Pancreas (tissue), 10 donors: ENCODE results near the gene GALR2. TPM values are rescaled to one million over a fixed set of nuclear protein-coding genes. Genes with fewer than 3 reads are reported as not detected.
A peak's percentile ranks its signal among the peaks of the same experiment; 100 is the strongest.

Experiments
- ATAC-seq, 4 donors: fragments of 200-7000 bp; cut with Tn5 transposase; one replicate each; pipeline versions ENCODE4 v1.8.0 to v1.9.1; 2020; ENCODE audit warnings: mild to moderate bottlenecking in 4 of 4, moderate library complexity in 4 of 4
- DNase-seq, 6 donors: peaks; one replicate each; pipeline ENCODE4 v3.0.0-alpha.2; 2020
- FAIRE-seq: peaks from 2 replicates; lab custom pipeline; 2012; peaks lifted over from hg19 to GRCh38; lab: Jason Lieb, UNC
- H3K27ac ChIP-seq, 4 donors: fragments of 200-600 bp; sonication (generic); 1 replicate in 3 of 4; 2 replicates in 1 of 4; pipeline versions ENCODE4 v1.5.0 to v1.8.0; 2020
- H3K27me3 ChIP-seq, 4 donors: fragments of 200-600 bp; one replicate each; pipeline ENCODE4 v1.8.0; 2021
- H3K36me3 ChIP-seq, 3 donors: fragments of 200-600 bp; sonication (generic) in 1 of 3; one replicate each; pipeline versions ENCODE4 v1.5.0 to v1.8.0; 2020 to 2021
- H3K4me1 ChIP-seq, 3 donors: fragments of 200-600 bp; one replicate each; pipeline ENCODE4 v1.8.0; 2021
- H3K4me3 ChIP-seq, 4 donors: fragments of 200-600 bp; sonication (generic) in 2 of 4; one replicate each; pipeline versions ENCODE4 v1.5.0 to v1.8.0; 2020 to 2021
- H3K9me3 ChIP-seq, 4 donors: fragments of 200-600 bp; one replicate each; pipeline ENCODE4 v1.8.0; 2021
- CTCF ChIP-seq, 4 donors: fragments of 200-600 bp; sonication (generic) in 3 of 4; IDR thresholded peaks; one replicate each; pipeline versions ENCODE4 v1.5.0 to v1.8.0; 2021; ENCODE audit warnings: antibody characterized with exemption in 4 of 4
- WGBS, 2 donors: extraction: QIAGEN DNeasy Blood & Tissue Kit; methylation state at CpG; one replicate each; pipeline ENCODE4 v1.1.7; 2013; 5-methylcytosine and 5-hydroxymethylcytosine counted together
- intact Hi-C, 3 donors: fragments of 100-400 bp; cut with DNase I; formaldehyde crosslinking; loops; one replicate each; pipeline versions ENCODE4 v1.11.1 to v1.14.2; 2022
- polyA plus RNA-seq, 2 donors: library from polyadenylated mRNA; stranded (reverse); fragments of 200-250 nt; gene quantifications; one replicate each; pipeline ENCODE4 v1.2.3, GENCODE V29; 2013
- total RNA-seq, 6 donors: library from RNA; stranded (reverse); fragmentation: NEBNext Ultra II Directional in 4 of 6; extraction: Animal tissue kit (Norgen Biotek cat#: 25700) in 4 of 6; gene quantifications; one replicate each; pipeline versions ENCODE4 v1.2.1 to v1.2.4, GENCODE V29; 2021 to 2023
- donor health status: healthy with polysubstance abuse.
- donor health status: DM: no; HTN: no; CAD: no; lungs with moderate emphysema.
- donor health status: DM: no; HTN: no; CAD: no.
- donor health status: control.
- donor health status: control.
- donor health status: Bipolar disorder and iron deficiency.
- donor health status: DM: yes; HTN: yes; CAD: no.
- donor health status: DM: no; HTN: no; CAD: no.
- donor health status: DM: no; HTN: no; CAD: no.
- donor health status: DM: yes; HTN: yes; CAD: no.

GALR2 gene
- total and polyA plus RNA-seq, 8 donors = 0.11 to 0.19 (median 0.12) TPM; not detected in 5

DNA sequence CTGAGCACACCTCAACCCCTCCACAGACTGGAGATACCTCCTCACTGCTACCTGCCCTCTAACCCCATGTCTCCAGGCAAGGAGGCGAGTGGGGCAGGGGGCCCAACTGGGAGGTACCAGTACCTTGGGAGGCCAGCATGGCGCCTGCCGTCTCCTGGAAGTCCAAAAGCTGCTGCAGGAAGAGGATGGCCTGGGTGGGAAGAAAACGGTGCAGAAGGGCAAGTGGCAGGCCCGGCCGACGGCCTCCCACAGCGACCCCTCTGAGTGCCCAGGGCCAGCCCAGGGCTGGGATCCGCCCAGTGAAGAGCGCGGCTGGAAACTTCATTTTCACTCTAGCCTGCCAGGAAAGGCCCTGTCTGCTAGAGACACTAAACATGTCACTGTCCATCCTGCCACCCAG lies 12.9 kb downstream of the GALR2 start:
- TF ChIP-seq CTCF (IDR thresholded peaks at IDR 0.05) = no peak
- Histone ChIP-seq H3K27me3 (no peaks in the 10 kb centered on the region), H3K4me3 (no peak overlapping the region), H3K9me3 (no peaks in the 10 kb centered on the region), H3K27ac (no peak overlapping the region), H3K36me3 (peaks cover 0 to 74% (median 28%) of the 10 kb centered on the region in 3 donors), H3K4me1 (no peaks in the 10 kb centered on the region)
- DNase-seq = peak in 1 of 6 donors; percentile 61
- ATAC-seq = no peak
- WGBS, 2 donors = 85 to 96% methylated on average over 11 of the region's 11 CpGs
- no peak for FAIRE-seq
- intact Hi-C loops = no loop called here

DNA sequence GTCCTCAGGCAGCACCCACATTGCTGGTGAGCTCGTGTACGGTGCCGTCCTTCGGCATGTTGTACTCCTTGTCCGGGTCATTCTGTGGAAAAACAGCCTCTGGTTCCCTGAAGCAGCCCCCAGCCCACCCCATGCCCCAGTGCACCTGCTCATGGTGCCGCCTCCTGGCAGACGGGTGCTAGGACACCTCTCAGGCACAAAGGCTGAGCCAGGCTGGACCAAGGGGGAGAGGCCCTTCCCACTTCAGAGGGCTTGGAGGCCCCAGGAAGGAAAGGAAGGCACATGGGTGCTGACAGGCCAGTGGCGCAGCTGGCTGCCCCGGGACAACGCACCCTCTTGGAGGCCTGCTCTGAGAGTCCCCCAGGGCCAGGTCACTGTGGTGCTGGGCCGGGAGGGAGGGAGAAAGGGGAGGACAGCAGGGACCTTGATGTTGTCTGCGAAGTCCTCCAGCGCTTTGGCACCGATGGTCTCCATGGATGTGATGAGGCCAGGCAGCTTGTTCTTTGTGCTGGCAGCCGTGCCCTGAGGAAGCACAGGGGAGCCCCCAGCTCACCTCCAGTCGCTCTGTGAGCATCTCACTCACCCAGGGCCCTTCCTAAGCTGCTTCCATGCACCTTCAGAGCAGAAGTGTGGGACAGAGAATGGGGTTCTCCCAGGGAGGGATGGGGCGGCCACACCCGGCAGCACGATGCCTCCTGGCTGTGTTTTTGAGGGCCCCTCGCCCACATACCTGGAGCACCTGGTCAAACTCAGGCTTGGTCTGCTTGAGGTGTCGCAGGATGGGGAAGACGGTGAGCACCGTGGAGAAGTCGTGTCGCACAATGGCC lies 13.7 kb downstream of the GALR2 start:
- DNase-seq (peak in 2 of 6 donors; percentile 43 to 67), FAIRE-seq (no peak), ATAC-seq (no peak)
- intact Hi-C loops = no loop called here
- WGBS, 2 donors = 89 to 94% methylated on average over 24 to 25 of the region's 25 CpGs
- Histone ChIP-seq H3K9me3 (no peaks in the 10 kb centered on the region), H3K4me1 (no peaks in the 10 kb centered on the region), H3K27ac (no peak overlapping the region), H3K36me3 (peaks cover 0 to 74% (median 28%) of the 10 kb centered on the region in 3 donors), H3K4me3 (no peak overlapping the region), H3K27me3 (no peaks in the 10 kb centered on the region)
- TF ChIP-seq CTCF (IDR thresholded peaks at IDR 0.05) = no peak

DNA sequence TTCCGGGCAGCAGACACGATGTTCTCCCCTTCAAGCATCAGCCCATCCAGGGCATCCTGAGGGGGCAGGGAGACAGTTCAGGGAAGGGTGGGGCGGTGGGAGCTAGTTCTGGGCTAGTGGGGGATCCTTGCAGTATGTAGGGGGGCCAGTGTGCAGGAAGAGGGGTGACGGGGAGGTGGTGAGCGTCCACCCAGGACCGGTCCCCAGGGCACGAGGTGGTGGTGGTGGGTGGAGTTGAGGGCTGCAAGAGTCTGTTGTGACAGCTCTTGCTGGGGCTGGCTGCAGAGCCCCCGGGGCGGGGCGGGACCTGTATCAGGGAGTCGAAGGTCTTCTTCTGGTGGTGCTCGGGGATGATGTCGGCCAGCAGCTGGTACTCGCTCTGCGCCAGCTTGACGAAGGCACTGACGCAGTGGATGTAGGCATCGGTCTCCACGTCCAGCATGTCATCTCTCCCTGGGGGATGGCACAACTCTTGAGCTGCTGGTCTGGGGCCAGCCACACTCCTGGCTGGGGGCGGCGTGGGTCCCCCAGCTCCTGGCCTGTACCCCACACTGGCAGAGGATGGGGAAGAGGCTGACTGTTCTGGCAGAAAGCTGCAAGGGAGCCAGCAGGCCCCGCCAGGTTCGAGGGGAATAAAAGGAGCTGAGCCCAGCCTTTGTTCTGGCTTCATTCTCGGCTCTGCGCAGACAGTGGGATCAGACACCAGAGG lies 14.4 kb downstream of the GALR2 start:
- no peaks in the 10 kb centered on the region for H3K9me3 ChIP-seq
- intact Hi-C loops = no loop called here
- DNase-seq (peak in 2 of 6 donors; percentile 57 to 74), ATAC-seq (no peak), FAIRE-seq (no peak)
- TF ChIP-seq CTCF (IDR thresholded peaks at IDR 0.05) = no peak
- WGBS, 2 donors = 96 to 97% methylated on average over 25 of the region's 25 CpGs
- H3K4me1 ChIP-seq = no peaks in the 10 kb centered on the region
- no peaks in the 10 kb centered on the region for H3K27me3 ChIP-seq
- H3K27ac ChIP-seq = no peak overlapping the region
- H3K4me3 ChIP-seq = no peak overlapping the region
- H3K36me3 ChIP-seq = peaks cover 0 to 77% (median 31%) of the 10 kb centered on the region in 3 donors

DNA sequence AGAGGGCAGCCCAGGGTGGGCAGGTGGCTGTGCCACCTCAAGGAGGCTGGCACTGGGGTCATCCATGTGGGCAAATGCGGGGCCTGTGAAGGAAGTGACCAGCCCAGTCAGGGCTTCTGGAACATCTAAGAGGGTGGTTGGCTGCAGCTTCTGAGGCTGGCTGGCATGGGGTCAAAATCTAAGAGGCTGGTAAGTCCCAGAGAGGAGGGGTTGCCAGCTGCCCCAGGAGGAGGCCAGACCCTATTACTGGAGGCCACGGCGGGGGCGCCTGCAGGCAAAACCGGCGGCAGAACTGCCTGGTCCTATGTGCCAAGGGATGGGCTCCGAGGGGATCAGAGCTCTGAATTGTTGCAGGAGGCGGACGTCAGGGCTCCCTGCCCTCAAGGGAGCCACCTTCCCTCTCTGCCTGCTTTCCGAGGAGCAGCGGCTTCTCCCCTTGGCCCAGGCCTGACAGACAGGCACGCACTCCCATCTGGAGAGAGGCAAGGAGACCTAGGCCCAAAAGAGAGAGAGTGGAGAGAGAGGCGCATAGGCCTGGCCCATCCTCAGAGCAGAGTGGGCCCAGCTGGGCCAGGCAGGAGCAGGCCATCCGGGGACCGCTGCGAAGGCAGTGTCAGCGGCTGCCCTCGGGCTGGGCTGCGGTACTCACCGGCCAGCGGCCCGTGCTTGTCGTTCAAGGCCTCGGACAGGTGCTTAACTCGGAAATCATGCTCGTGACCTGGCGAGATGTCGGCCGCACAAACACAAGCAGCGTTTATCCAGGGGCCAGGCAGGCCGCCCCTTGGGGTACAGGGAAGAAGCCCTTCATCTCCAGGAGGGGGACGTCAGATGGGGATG lies 15.3 kb downstream of the GALR2 start:
- ATAC-seq (no peak), FAIRE-seq (no peak), DNase-seq (peak in 1 of 6 donors; percentile 64)
- intact Hi-C loops = no loop called here
- no peak for TF ChIP-seq CTCF (IDR thresholded peaks at IDR 0.05)
- Histone ChIP-seq H3K4me1 (no peaks in the 10 kb centered on the region), H3K27me3 (no peaks in the 10 kb centered on the region), H3K9me3 (no peaks in the 10 kb centered on the region), H3K36me3 (peaks cover 0 to 73% (median 34%) of the 10 kb centered on the region in 3 donors), H3K4me3 (no peak overlapping the region), H3K27ac (no peak overlapping the region)
- WGBS, 2 donors = 91 to 92% methylated on average over 30 to 32 of the region's 32 CpGs
